Smooth muscle cell (in vitro differentiated cells): ENCODE measurements around the gene CCNQ. TPM values are rescaled to one million over a fixed set of nuclear protein-coding genes. Genes with fewer than 3 reads are reported as not detected.

Experiments used
- DNase-seq: peaks from one replicate; lab custom pipeline; 2025; ENCODE audit not compliant: unreplicated experiment; lab: John Stamatoyannopoulos, UW
- H2AFZ ChIP-seq: fragments of 200-600 bp; sonication (generic); 2 replicates; pipeline ENCODE4 v1.6.0; 2016; ENCODE audit warnings: antibody characterized with exemption, low read depth, mild to moderate bottlenecking
- H3F3A ChIP-seq: fragments of 200-600 bp; sonication (generic); 2 replicates; pipeline ENCODE4 v1.6.0; 2017; ENCODE audit warnings: antibody characterized with exemption, low read depth
- H3K27ac ChIP-seq: fragments of 200-600 bp; sonication (generic); 2 replicates; pipeline ENCODE4 v1.5.1; 2016; ENCODE audit warnings: low read depth, mild to moderate bottlenecking
- H3K27me3 ChIP-seq: fragments of 200-600 bp; sonication (generic); 2 replicates; pipeline ENCODE4 v1.6.1; 2016; ENCODE audit warnings: low read depth, mild to moderate bottlenecking
- H3K36me3 ChIP-seq: fragments of 200-600 bp; sonication (generic); 2 replicates; pipeline ENCODE4 v1.5.1; 2016; ENCODE audit warnings: low read depth
- H3K4me1 ChIP-seq: fragments of 200-600 bp; sonication (generic); 2 replicates; pipeline ENCODE4 v1.5.1; 2016; ENCODE audit warnings: low read depth
- H3K4me2 ChIP-seq: fragments of 200-600 bp; sonication (generic); 2 replicates; pipeline ENCODE4 v1.6.0; 2016; ENCODE audit warnings: mild to moderate bottlenecking
- H3K4me3 ChIP-seq: fragments of 200-600 bp; sonication (generic); 2 replicates; pipeline ENCODE4 v1.5.1; 2016; ENCODE audit warnings: mild to moderate bottlenecking
- H3K79me2 ChIP-seq: fragments of 200-600 bp; sonication (generic); 2 replicates; pipeline ENCODE4 v1.6.0; 2016; ENCODE audit warnings: low read depth, mild to moderate bottlenecking
- H3K9ac ChIP-seq: fragments of 200-600 bp; sonication (generic); 2 replicates; pipeline ENCODE4 v1.6.0; 2016; ENCODE audit warnings: low read depth
- H3K9me3 ChIP-seq: fragments of 200-600 bp; sonication (generic); replicated peaks from 2 replicates; pipeline ENCODE4 v1.5.1; 2016; ENCODE audit warnings: low read depth
- H4K20me1 ChIP-seq: fragments of 200-600 bp; sonication (generic); 2 replicates; pipeline ENCODE4 v1.6.0; 2016; ENCODE audit warnings: low read depth
- CTCF ChIP-seq: fragments of 200-600 bp; sonication (generic); IDR thresholded peaks from 2 replicates; pipeline ENCODE4 v1.5.1; 2017; ENCODE audit warnings: borderline replicate concordance, mild to moderate bottlenecking, antibody characterized with exemption; ENCODE audit not compliant: insufficient read depth, poor library complexity, severe bottlenecking
- WGBS: methylation state at CpG from one replicate; pipeline ENCODE4 v1.1.7; 2016; ENCODE audit warnings: low lambda C conversion rate; 5-methylcytosine and 5-hydroxymethylcytosine counted together
- polyA plus RNA-seq: library from polyadenylated mRNA; unstranded; fragments of >200 nt; fragmentation: Nextera tagmentation; extraction: Ambion mirVana; gene quantifications from 2 replicates; pipeline ENCODE4 v1.2.1, GENCODE V29; 2016
- total RNA-seq: library from RNA; depleted of rRNA; stranded (reverse); fragments of >200 nt; gene quantifications from 2 replicates; pipeline ENCODE4 v1.2.3, GENCODE V29; 2014

The CCNQ gene
- total and polyA plus RNA-seq, 2 experiments from 2014 or later = 9.4 to 27.3 TPM

- Histone ChIP-seq H3K4me2 (no peak overlapping the region), H3K9me3 (no peaks in the 10 kb centered on the region), H4K20me1 (no peaks in the 10 kb centered on the region), H3K36me3 (no peaks in the 10 kb centered on the region), H3K4me3 (no peak overlapping the region), H3K27me3 (no peaks in the 10 kb centered on the region), H3K27ac (peak overlapping the region; percentile 28), H3F3A (no peaks in the 10 kb centered on the region), H3K79me2 (no peaks in the 10 kb centered on the region), H3K9ac (no peak overlapping the region), H3K4me1 (no peaks in the 10 kb centered on the region), H2AFZ (no peak overlapping the region)
- DNase-seq = no peak
- WGBS = 88% methylated on average over 27 of the region's 35 CpGs
- TF ChIP-seq CTCF = no peak
These were observed 28.1 kb upstream of the CCNQ start for GRCh38 chrX:153626863-153627674.

DNA sequence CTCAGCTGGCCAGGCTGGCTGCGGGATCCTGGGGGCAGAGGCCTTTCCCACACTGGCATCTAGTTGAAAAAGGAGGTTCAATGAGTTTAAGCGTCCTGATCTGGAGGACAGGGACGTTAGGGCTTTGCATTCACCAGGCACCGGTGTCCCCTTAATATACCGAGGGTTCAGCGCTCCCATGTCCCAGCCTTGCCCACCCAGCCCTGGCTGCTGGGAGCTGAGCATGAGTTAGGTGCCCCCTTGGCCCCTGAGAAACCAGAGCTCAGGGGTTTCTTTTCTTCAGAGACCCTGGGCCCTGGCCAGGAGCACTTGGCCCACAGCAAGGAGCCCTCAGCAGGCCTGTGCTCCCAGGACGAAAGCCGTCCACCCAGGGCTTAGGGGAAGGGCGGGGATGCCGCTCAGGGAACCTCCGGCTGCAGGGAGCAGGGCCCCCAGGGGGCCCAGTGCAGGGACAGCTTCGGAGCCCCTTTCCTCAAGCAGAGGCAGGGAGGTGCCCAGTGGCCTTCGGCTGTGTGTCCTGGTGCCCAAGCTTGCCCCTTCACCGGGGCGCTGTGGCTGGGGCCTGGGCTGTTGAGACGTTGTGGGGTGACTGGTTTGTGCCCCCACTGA, 27.2 kb upstream of the CCNQ start:
- H3K4me1 ChIP-seq = no peaks in the 10 kb centered on the region
- no peaks in the 10 kb centered on the region for H3K36me3 ChIP-seq
- no peaks in the 10 kb centered on the region for H3F3A ChIP-seq
- H3K27ac ChIP-seq = no peak overlapping the region
- DNase-seq = no peak
- no peaks in the 10 kb centered on the region for H3K9me3 ChIP-seq
- H3K4me3 ChIP-seq = no peak overlapping the region
- no peak for TF ChIP-seq CTCF
- no peaks in the 10 kb centered on the region for H3K27me3 ChIP-seq
- WGBS = 62% methylated on average over 16 of the region's 16 CpGs
- H3K9ac ChIP-seq = no peak overlapping the region
- H3K4me2 ChIP-seq = no peak overlapping the region
- H4K20me1 ChIP-seq = no peaks in the 10 kb centered on the region
- H2AFZ ChIP-seq = no peak overlapping the region
- H3K79me2 ChIP-seq = no peaks in the 10 kb centered on the region

DNA sequence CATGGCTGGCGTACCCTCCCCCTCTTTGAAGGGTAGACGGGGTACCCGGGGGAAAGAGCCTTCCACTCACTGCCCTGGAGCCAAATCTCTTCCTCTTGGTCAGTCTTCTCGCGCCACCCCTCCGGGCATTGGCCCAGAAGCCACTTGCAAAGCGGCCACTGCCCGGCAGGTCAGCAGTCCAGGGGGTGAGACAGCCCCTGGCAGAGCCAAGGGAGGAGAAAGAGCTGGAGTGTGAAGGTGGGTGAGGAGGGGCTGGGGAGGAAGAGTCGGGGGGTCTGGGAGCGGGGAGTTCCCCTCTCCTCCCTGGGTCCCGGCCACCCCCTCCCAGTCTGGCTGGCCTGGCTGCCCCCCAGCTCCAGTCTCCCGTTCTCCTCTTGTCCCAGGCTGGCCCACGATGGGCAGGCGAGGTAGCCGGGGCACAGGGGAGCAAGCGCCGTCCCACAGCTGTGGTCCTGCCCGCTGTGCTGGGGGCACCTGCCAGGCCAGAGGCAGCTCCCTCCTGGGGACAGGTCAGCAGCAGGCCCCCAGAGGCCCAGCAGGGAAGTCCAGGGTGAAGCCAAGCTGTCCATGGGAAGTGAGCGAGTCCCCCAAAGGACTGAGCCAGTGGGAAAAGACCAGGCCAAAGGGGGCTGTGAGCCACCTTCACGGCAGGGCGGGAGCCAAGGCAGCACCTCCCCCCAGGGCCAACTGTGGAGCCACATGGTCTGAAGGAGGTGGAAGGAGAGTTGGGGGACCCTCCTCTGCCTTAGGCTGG, 26.5 kb upstream of the CCNQ start:
- no peak overlapping the region for H3K4me2 ChIP-seq
- H3K27ac ChIP-seq = no peak overlapping the region
- no peaks in the 10 kb centered on the region for H3K79me2 ChIP-seq
- no peaks in the 10 kb centered on the region for H3K4me1 ChIP-seq
- H2AFZ ChIP-seq = no peak overlapping the region
- H3K9me3 ChIP-seq = no peaks in the 10 kb centered on the region
- WGBS = 88% methylated on average over 16 of the region's 21 CpGs
- no peaks in the 10 kb centered on the region for H4K20me1 ChIP-seq
- TF ChIP-seq CTCF = no peak
- H3K27me3 ChIP-seq = no peaks in the 10 kb centered on the region
- no peaks in the 10 kb centered on the region for H3K36me3 ChIP-seq
- no peak overlapping the region for H3K9ac ChIP-seq
- no peaks in the 10 kb centered on the region for H3F3A ChIP-seq
- no peak for DNase-seq
- no peak overlapping the region for H3K4me3 ChIP-seq
